GM19452 (cell line): ENCODE results near the gene SPATS2L.
A peak's percentile ranks its signal among the peaks of the same experiment; 100 is the strongest.

Experiments used
- ATAC-seq: cut with Tn5 transposase; IDR thresholded peaks from one replicate; pipeline ENCODE4 v1.9.1; 2021; ENCODE audit not compliant: unreplicated experiment

SPATS2L gene

DNA sequence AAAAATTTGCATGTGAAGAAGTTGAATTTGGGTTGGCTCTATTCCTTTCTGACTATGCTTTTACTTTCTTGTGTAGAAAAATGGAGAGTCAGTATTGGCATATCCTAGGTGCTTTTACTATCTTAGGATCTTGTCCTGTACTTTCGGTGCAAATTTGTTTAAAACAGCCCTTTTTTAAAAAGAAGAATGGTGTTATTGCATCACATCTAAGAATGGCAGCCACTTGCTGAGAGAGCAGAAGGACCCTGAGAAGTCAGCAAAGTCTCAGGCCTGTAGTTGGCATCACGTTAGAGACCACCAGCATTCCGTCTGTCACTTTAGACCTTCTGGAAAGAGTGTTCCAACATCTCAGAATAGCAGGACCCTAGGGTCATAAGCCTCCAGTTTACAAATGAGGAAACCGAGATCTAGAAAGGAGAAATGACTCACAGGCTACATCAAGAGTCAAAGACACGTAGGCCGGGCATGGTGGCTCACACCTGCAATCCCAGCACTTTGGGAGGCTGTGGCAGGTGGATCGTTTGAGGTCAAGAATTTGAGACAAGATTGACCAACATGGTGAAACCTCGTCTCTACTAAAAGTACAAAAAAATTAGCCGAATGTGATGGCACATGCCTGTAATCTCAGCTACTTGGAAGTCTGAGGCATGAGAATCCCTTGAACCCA, 42.5 kb downstream of the SPATS2L start:
- ATAC-seq: no peak

DNA sequence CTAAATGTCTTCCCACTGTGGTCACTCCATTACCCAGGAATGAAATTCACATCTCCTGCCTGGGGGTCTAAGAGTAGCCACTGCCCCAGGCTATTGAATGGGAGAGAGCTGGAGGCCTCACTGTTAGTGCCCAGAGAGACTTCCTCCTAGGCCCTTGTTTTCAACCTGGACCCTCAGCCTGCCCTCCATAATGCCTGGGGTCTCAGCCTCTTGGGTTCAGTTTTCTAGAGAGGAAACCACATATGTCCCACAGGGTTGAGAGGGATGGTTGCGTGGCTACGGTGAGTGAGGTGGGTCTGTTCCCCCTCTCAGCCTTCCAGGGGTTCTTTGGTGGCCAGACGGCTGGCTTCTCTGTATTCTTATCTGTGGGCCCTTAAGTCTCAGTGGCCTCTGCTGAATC, 43.4 kb downstream of the SPATS2L start:
- no peak for ATAC-seq

DNA sequence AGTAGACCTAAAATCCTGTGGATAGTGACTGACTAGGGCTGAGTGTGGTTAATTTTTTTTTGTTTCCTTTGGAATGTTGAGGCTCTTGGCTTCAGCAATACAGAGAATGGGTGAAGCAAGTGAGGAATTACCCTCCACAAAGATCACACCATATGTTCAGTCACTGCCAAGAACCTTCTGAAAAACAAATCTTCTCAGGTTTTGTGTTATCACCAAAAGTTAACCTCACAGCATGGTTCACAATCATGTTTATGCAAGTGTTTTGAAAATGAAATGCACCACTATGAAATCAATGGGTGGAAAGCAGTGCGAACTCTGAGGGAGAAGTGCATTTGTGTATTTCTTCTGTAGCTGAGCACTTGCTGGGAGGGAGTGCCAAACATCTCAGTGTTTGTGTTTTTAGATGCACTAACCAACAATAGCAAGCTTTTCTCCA, 44.4 kb downstream of the SPATS2L start:
- no peak for ATAC-seq

DNA sequence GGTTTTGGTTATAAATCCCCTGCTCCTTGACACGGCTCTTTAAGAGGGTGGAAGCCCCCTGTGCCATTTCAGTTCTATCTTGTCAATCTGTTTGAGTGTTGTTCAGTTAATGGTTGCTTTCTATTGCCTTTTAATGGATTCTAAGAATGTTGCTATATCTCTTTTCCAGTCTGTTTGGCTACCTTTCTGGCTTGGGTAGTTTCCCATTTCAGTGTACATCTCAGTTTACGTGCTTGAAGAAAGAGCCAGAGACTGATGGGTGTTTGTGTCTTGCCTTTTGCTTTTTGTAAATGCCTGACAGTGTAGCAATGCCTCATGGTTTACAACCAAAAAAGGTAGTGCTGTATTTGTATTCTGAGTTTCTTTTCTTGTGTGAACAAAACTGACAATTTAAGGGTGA, 45.3 kb downstream of the SPATS2L start:
- no peak for ATAC-seq

DNA sequence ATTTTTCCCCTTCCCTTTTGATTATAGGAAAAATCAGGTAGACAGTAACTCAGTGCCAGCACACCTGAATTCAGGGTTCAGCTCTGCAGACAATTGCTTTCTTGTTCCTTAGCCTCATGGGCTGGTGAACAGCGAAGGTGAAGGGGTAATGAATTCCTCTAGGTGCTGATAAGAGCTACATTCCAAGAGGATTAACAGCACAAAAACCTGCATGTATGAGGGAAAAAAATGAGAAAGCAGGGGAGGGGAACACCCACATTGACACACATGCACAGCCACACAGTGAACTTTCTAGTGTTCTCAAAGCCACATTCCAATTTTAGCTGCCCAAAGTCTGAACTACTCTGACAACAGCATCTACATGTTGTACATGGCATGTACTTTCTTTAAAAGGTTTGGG, 46.1 kb downstream of the SPATS2L start:
- ATAC-seq: no peak

DNA sequence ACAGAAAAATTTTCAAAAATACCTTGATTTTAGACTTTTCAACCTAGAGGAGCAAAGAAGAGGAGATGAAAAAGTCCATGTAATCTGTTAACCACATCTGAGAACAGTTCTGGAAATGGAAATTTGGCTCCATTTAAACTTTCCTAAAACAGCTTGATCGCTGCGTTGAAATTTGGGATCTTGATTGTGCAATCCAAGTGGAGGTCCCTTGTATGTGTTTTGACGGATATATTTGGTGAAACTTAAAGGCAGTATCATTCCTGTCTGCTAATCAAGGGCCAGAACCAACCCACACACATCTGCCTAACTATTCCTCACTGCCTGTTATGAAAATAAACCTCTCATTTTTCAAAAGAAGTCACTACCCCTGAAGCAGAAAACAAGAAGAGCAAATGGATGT, 46.6 kb downstream of the SPATS2L start:
- no peak for ATAC-seq

DNA sequence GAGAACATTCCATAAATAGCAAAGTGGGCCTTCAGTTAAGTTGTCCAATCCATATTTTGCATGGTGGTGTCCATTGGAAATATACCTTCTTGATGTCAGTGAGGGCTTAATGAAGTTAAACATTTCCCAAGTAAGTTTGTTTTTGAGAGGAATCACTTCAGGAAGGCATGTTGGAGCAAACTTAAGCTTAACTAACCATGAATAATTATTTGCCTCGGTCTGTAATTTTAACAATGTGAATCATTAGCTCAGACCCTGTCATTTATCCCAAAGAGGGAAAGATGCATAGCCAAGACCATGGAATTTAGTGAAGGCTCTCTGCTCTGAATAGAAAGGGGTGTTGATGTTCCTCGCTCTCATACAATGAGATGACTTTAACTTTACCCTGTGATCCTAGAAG, 47.4 kb downstream of the SPATS2L start:
- ATAC-seq: no peak

DNA sequence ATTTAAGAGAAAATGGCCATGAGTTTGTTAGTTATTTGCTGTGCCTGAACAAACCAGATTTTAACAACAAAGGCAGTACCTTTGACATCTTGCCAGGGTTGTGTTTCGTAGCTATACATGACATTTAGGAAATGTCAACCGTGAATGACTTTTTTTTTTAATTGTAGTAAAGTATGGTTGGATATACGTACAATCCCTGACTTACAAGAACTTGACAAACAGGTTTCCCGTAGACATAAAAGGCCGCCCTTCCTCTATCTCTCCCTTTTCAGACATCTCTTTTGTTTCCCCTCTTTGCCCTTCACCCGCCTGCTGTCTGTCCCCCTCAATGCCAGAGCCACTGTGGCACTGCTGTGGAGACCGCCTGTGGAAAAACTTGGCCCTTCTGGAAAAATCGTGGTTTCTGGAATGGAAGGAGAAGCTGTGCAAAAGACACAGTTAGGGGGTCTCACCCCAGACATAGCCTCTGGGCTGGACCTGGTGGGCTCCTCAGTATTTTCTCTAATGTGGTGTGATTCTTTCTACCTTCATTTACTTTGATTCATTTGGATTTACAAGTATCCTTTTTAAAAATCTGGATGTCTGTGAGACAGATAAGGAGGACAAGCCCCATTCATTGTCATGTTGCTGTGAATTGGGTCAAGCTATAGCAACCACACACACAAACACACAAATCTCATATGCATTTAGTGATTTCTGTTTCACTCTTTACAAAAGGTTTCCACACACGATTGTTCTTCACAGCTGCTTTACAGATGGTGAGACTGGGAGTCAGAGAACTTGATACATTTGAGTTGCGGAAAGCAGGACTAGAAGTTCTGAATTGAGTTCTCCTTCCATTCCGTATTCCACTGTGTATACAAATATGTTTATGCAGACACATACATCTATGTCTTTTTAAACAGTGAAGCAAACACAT, 48.6 kb downstream of the SPATS2L start:
- ATAC-seq: no peak

DNA sequence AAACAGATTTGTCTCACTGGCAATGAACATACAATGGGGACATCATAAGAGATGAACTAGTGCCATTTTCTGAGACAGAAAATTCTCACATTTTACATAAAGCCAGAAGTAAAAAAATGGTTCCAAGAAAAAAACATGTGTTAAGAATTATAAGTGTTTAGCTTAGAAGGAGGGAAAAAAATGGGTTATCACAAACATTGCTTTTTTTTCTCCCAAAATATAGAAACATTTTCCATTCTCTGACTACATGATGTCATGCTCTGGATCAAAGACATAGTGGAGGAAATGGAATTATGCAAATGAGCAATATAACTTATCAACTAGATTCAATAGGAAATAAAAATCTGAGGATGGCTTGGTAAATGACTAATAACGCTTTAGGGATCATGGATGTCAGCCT, 49.8 kb downstream of the SPATS2L start:
- no peak for ATAC-seq

DNA sequence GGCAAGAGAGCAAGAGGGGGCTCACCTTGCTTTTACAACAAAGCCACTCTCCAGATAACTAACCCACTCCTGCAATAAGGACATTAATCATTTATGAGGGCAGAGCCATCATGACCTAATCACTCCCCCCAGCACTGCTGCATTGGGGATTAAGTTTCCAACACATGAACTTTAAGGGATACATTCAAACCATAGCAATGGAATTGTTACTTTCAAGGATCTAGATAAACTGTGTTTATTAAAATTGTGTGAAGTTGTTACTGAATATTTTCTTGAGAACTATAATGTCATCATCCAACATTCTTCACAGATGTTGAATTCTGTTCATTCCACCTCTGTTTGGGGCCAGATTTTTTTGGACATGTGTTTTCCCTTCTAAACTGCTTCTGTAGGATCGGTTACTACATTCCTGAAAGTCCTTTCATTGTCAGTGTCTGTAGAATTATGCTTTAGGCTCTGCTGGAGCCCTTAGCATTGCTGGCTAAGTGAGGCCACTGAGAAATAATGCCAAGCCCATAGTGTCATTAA, 50.4 kb downstream of the SPATS2L start:
- no peak for ATAC-seq

DNA sequence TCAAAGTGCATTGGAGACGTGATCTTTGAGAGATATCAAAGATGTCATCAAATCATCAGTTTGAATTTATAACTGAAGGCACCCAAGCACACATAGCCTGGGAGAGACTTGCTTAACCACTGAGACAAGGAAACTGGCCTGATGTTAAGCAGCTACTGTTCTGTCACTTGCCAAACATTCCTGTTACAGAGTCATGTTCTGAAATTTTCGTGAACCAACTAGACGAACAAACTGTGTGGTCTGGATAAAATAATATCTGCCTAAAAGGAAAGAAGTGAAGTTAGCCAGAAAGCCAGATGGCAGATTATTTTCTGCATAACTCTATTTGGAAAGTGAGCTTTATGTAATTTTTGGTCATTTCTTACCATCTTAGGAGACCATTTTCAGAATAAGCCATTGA, 51.4 kb downstream of the SPATS2L start:
- ATAC-seq: no peak

DNA sequence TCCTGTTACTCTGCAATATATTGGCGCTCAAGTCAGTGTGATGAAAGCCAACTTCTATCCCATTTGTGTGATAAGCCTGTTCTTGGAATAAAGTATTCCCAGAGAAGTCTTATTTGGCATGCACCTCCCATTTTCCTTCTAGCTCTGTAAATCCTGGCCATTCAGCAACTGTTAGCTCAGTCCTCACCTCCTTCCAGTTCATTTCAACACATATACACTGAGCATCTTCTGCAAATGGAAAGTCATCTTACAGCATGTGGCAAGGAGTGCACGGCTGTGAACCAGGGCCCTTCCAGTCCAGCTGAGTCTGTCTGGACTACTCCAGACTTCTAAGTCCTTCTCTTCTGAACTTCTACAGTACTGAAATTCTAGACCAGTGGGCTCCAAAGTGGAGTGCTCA, 53.1 kb downstream of the SPATS2L start:
- ATAC-seq: no peak

DNA sequence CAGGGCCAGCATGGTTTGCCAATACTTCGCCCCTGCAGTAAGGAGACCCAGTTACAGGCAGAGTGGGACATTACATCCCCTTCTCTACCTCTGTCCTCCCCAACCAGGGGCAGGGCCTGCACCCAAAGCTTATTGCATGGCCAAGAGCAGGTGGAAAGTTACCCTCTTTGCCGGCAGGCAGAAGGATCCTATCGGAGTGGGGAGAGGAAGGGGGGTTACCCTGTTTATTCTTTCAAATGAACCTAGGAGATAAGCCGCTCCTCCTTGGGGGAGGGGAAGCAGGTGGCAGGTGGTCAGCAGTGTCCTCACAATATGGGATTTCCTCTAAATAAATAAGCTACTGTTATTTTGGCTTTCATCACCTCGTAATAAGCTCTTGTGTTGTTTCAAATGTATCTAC, 53.9 kb downstream of the SPATS2L start:
- no peak for ATAC-seq

DNA sequence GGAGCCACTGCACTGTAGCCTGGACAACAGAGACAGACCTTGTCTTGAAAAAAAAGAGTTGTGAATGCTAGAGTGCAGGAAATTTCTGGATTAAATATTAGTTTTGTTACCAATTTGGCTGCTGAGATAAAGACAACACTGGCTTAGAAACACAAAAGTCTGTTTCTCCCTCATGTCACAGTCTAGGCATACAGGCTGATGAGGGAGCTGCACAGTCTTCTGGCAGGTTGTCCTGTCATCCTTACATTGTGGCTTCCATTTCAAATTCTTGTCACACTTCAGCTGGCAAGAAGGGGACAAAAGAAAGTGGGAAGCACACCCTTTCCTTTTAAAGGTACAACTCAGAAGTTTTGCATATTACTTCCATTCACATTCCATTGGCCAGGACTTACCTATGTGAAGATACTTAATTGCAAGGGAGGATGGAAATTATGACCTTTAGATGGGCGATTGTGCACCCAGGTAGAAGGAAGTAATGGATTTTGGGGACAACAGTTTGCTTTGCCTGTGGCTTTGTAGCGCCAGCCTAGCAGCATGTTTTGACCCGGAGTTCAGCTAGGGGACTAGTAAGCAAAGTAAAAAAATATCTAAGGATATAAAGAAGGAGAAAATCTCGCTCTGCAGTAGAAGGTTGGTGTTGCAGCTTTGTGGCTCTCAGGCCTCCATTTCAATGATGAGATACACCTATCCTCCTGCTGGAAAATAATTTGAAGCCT, 55.9 kb downstream of the SPATS2L start:
- no peak for ATAC-seq

DNA sequence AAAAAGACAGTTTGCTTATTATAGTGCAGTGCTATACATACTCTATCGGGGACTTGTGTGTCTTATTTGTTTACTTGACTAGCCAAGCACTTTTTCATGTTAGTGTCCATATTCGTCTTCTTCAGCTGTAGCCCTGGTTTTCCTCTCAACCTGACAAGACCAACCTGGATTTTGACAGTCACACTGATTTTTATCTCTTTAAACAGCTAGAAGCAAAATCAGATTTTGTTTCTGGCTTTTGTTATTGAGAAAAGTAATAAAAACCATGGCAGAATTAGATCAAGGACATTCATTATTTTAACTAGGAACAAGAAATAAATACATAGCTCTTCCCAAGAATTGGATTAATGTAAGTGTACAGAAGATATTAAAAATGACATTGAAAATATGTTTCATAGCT, 56.8 kb downstream of the SPATS2L start:
- no peak for ATAC-seq

DNA sequence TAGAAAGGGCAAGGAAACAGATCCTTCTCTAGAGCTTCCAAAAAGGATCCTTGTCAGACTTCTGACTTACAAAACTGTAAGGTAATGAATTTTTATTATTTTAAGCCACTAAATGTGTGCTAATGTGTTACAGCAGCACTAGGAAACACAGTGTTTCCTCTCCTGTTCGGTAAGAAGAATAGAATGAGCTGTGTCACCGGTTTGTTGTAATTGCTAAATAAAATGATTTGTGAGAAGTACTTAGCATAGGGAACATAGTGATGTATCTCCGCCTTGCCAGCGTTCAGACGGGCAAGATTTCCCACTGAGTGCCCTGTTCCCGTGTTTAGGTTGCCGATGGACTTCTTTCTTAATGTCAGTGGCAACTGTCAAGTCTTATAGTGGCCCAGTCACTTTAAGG, 57.6 kb downstream of the SPATS2L start:
- no peak for ATAC-seq

DNA sequence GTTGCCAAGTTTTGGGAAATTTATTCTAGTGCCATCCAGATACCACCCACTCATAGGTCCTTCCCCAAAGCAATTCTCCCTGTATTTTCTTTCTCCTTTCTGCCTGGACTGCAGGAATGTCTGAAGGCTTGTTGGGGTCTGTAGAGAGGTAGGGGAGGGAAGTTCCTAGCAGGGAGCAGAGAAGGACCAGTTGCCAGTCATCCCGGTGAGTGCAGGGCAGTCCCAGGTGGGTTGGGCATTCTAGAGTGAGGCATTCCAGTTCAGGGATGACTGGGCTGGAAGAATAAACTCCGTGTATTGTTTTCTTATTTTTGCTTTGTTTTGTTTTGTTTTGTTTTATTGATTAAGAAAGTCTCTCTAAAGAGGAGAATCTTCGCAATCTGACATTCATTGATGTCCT, 58.1 kb downstream of the SPATS2L start:
- ATAC-seq: no peak

DNA sequence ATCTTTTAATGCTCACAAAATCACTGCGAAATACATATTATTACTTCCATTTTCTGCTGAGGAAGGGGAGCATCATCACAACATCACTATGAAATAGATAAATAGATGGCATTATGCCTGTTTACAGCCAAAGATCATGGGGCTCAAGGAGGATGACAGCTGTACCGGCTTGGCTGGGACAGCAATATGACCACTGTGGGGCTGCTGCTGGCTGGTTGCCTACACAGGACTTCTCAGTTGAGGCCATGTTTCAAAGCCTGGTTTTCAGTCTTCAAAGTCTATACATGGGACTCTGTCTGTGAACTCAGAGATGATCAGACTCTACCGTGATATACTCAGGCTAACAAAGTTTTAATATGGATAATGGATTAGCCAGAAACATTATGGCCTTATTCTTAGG, 58.7 kb downstream of the SPATS2L start:
- ATAC-seq: no peak

DNA sequence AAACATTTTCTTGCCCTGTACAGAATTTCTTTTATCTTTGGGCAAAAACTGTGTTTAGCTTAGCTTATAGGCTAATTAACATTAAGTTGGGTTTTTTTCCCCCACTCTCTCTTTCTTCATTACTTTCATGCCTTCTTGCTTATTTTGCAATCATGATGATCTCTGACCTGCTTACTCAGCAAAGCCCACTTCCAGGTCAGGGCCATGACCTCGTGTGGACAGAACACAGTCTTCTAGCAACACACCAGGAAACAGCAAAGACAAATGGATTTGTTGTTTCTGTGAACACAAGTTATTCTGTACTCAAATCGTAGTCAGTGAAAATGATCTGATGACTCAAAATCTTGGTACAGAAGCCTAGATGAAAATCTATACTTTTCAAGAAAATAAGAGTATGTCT, 60.7 kb downstream of the SPATS2L start:
- no peak for ATAC-seq

DNA sequence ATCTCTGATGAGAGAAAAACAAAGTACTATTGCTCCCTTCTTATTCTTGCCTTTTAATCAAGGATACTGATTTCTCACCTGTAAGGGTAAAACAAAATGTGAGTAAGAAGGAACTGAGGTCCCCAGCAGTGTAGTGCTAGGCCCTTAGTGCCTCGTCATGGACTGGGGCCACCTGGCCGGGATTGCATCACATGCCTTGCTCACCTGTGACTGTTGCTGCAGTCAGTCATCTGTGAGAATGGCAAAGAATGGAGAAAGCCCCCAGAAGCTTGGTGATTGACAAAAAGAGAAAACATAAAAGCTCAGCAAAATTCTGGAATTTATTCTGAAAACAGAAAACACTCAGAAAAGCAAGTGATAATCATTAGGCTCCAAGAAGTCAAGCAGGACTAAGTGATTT, 63.4 kb downstream of the SPATS2L start:
- ATAC-seq: no peak

DNA sequence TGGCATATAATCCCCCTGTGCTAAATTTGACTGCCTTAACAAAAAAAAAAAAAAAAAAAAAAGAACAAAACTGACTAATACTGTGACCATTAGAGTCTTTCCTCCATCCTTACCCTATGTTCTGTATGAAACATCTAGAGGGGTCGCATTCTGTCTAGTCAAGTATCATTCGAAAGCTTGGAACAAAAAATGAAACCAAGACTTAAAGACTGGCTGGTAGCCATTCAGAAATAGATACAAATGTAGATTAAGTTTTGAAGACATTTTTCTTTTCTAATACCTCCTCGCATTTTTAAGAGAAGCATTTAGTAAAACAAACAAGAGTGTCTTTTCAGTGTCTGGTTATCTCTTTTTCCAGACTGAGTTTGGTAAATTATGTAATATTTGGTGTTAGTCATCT, 66.7 kb downstream of the SPATS2L start:
- ATAC-seq: peak; percentile 30

DNA sequence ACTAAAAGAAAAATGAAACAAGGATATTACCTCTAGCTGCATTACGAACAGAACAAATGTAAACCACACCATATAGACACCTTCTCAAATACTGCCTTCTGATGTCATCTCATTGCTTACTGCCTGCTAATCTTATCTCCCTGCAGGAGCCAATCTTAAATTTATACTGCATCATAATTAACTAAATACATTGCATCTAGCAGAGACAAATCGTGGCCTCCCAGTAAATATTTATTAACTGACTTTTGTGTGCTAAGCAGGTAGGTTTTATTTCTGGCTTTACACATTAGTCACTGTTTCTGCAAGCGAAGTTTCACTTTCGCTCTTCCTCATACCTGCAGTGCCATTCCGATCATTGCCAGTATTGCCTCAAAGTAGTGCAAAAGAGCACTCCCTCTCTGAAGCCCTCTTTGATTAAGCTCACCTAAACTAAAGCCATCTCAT, 67.5 kb downstream of the SPATS2L start:
- peak; percentile 94 for ATAC-seq
